BJ (cell line): ENCODE results near the gene TJP3. TPM values are rescaled to one million over a fixed set of nuclear protein-coding genes. Genes with fewer than 3 reads are reported as not detected.

Source experiments
- CTCF ChIA-PET: fragments of 350-600 bp; formaldehyde crosslinking; extraction: SDS; loops from one replicate; lab custom pipeline; 2021; ENCODE audit warnings: antibody characterized with exemption, inconsistent platforms; lab: Yijun Ruan, JAX
- POLR2A ChIA-PET: fragments of 300-600 bp; sonication (Branson Sonifier 250); formaldehyde crosslinking; extraction: SDS; loops from one replicate; lab custom pipeline; 2021; ENCODE audit warnings: antibody characterized with exemption; lab: Charles Lee
- DNase-seq: peaks from one replicate; pipeline ENCODE4 v3.0.0-alpha.2; 2011; ENCODE audit warnings: low read depth
- H3K27me3 ChIP-seq: 2 replicates; pipeline ENCODE4 v1.6.0; 2011; ENCODE audit warnings: low read length; ENCODE audit not compliant: control insufficient read depth, insufficient read depth
- H3K36me3 ChIP-seq: 2 replicates; pipeline ENCODE4 v1.5.1; 2011; ENCODE audit warnings: low read length; ENCODE audit not compliant: control insufficient read depth, insufficient read depth
- H3K4me3 ChIP-seq: 2 replicates; pipeline ENCODE4 v1.5.1; 2011; ENCODE audit warnings: low read depth, mild to moderate bottlenecking, control low read depth, low read length
- polyA plus RNA-seq: library from polyadenylated mRNA; depleted of rRNA; stranded (reverse); fragments of >200 nt; gene quantifications from 2 replicates; pipeline ENCODE4 v1.2.3, GENCODE V29; 2011
- TF ChIP-seq, protein P1 (sequence below): IDR thresholded peaks from 2 replicates; pipeline ENCODE4 v1.5.1; 2011; ENCODE audit warnings: low read depth, mild to moderate bottlenecking, control low read depth, inconsistent platforms, low read length, moderate library complexity; ENCODE audit not compliant: insufficient read depth

The TJP3 gene
- polyA plus RNA-seq, 1 experiment = not detected

DNA sequence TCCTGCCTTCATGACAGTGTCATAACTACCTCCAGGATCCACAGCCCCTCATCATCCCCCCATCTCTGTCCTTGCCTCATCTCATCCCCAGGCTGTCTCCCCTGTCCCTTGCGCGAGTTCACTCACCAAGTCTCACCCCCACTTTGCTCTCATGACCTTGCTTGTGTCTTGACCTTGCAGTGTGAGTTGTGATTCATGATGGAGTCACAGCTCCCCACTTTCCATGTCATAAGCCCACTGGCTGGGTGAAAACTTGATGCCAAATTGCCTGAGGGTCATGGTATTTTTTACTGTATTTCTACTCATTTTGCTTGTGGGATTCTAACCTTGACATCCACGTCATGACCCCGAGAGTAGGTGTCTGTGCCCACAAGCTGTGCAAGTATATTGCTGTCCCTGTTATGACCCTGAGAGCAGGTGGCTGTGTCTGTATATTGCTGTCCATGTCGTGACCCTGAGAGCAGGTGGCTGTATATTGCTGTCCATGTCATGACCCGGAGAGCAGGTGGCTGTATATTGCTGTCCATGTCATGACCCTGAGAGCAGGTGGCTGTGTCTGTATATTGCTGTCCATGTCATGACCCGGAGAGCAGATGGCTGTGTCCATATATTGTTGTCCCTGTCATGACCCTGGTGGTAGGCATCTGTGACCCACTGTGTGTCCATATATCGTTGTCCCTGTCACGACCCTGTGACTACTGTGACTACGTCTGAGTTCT, 29.5 kb downstream of the TJP3 start:
- Histone ChIP-seq H3K27me3 (no peaks in the 10 kb centered on the region), H3K4me3 (no peak overlapping the region), H3K36me3 (no peaks in the 10 kb centered on the region)
- CTCF ChIA-PET = no interaction called here
- TF ChIP-seq, protein P1, sequence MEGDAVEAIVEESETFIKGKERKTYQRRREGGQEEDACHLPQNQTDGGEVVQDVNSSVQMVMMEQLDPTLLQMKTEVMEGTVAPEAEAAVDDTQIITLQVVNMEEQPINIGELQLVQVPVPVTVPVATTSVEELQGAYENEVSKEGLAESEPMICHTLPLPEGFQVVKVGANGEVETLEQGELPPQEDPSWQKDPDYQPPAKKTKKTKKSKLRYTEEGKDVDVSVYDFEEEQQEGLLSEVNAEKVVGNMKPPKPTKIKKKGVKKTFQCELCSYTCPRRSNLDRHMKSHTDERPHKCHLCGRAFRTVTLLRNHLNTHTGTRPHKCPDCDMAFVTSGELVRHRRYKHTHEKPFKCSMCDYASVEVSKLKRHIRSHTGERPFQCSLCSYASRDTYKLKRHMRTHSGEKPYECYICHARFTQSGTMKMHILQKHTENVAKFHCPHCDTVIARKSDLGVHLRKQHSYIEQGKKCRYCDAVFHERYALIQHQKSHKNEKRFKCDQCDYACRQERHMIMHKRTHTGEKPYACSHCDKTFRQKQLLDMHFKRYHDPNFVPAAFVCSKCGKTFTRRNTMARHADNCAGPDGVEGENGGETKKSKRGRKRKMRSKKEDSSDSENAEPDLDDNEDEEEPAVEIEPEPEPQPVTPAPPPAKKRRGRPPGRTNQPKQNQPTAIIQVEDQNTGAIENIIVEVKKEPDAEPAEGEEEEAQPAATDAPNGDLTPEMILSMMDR = no peak
- DNase-seq = no peak
- POLR2A ChIA-PET = no interaction called here

DNA sequence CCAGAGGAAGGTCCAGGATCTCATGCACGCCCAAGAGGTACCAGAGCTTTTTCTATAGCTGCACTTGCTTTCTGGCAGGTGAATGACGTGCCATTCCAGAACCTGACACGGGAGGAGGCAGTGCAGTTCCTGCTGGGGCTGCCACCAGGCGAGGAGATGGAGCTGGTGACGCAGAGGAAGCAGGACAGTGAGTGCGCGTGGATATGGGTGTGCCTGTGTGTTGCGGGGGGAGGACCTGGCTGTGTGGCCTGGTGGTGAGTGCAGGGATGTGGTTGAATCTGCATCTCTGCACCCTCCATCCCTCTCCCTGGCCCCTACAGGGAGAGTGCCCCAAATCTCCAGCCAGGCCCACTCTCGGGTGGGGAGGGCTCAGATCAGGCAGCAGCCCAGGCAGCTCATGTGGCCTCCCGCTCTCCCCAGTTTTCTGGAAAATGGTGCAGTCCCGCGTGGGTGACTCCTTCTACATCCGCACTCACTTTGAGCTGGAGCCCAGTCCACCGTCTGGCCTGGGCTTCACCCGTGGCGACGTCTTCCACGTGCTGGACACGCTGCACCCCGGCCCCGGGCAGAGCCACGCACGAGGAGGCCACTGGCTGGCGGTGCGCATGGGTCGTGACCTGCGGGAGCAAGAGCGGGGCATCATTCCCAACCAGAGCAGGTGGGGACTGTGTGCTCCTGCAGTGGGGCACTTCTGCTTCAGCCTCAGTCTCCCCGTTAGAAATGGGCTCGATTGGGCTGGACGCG, 30.5 kb downstream of the TJP3 start:
- no peak overlapping the region for H3K4me3 ChIP-seq
- DNase-seq = no peak
- TF ChIP-seq, protein P1 = no peak
- CTCF ChIA-PET = interaction anchor here (1.2 kb wide), 1 partner anchor 10 kb away, joined by 3 read pairs; no protein-coding TSS in a partner anchor
- H3K27me3 ChIP-seq = no peaks in the 10 kb centered on the region; the same call in 1 of the 2 replicates
- POLR2A ChIA-PET = no interaction called here
- no peaks in the 10 kb centered on the region for H3K36me3 ChIP-seq

DNA sequence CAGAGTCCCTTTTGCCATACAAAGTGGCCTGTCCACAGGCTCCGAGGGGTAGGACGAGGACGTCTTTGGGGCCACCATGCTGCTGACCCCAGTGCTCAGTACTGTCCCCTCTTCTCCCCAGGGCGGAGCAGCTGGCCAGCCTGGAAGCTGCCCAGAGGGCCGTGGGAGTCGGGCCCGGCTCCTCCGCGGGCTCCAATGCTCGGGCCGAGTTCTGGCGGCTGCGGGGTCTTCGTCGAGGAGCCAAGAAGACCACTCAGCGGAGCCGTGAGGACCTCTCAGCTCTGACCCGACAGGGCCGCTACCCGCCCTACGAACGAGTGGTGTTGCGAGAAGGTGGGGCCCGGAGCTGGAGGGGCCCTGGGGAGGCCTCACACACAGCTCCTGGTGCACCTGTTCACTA, 32.2 kb downstream of the TJP3 start:
- CTCF ChIA-PET = interaction anchor here (0.9 to 2.0 kb wide), 2 partner anchors 9 to 32 kb away, joined by 3 to 4 read pairs; partner anchors contain the start of gene TJP3

DNA sequence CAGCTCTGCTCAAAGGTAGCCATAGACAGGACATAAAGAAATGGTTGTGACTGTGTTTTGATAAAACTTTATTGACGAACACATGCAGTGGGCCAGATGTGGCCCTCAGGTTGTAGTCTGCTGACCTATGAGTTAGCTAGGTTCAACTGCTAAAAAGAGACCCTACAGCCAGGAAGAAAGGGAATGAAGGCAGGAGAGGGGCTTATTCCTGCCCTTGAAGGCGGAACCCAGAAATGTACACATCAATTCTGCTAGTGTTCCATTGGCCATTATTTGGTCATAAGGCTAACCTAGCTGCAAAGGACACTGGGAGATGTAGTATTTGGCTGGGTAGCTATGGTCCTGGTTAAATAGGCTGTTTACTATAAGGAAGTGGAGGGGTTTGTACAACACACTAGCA, 35.3 kb downstream of the TJP3 start:
- CTCF ChIA-PET = interaction anchor here (0.7 kb wide), 1 partner anchor 79 kb away, joined by 3 read pairs; no protein-coding TSS in a partner anchor
- no peaks in the 10 kb centered on the region for H3K36me3 ChIP-seq
- TF ChIP-seq, protein P1 = no peak
- peaks cover 2% of the 10 kb centered on the region; the same call in 1 of the 2 replicates for H3K27me3 ChIP-seq
- POLR2A ChIA-PET = no interaction called here
- DNase-seq = no peak
- no peak overlapping the region for H3K4me3 ChIP-seq

More for the DNA sequence above, 32.2 kb downstream of the TJP3 start:
- Histone ChIP-seq H3K4me3 (no peak overlapping the region), H3K27me3 (no peaks in the 10 kb centered on the region; the same call in 1 of the 2 replicates), H3K36me3 (no peaks in the 10 kb centered on the region)
- TF ChIP-seq, protein P1 = no peak
- POLR2A ChIA-PET = no interaction called here
- DNase-seq = no peak
